GM18507 (cell line): ENCODE data around the gene TOMM40.
"Not testable (repeated sequence)": the region's sequence is repeated elsewhere in the genome, so short reads cannot be mapped to it uniquely, and the experiment has no call there.

Experiments
- DNase-seq: peaks from one replicate; pipeline ENCODE4 v3.0.0; 2011; ENCODE audit warnings: low read depth; ENCODE audit not compliant: insufficient read length; ENCODE audit errors: extremely low spot score
- FAIRE-seq: peaks from 2 replicates; lab custom pipeline; 2011; peaks lifted over from hg19 to GRCh38; lab: Jason Lieb, UNC

The TOMM40 gene

GRCh38 chr19:44893332-44894051 is 2.4 kb downstream of the TOMM40 start:
- no peak for FAIRE-seq

GRCh38 chr19:44894052-44894400 is 3.0 kb downstream of the TOMM40 start:
- no peak for FAIRE-seq

More at GRCh38 chr19:44893332-44894051, 2.4 kb downstream of the TOMM40 start:
- no peak for DNase-seq

GRCh38 chr19:44894946-44895345 is 3.9 kb downstream of the TOMM40 start:
- FAIRE-seq = no peak
- no peak for DNase-seq

More at GRCh38 chr19:44894052-44894400, 3.0 kb downstream of the TOMM40 start:
- DNase-seq = no peak

- FAIRE-seq (no peak), DNase-seq (no peak)
These were observed 6.8 kb downstream of the TOMM40 start for GRCh38 chr19:44897835-44898234.

- FAIRE-seq (no peak), DNase-seq (no peak)
These were observed 9.5 kb downstream of the TOMM40 start for GRCh38 chr19:44900328-44901244.

- DNase-seq (no peak), FAIRE-seq (no peak)
These were observed 12.2 kb downstream of the TOMM40 start for GRCh38 chr19:44903216-44903601.

GRCh38 chr19:44903602-44904425 is 12.8 kb downstream of the TOMM40 start:
- FAIRE-seq (no peak), DNase-seq (peak; percentile 50)

- FAIRE-seq (no peak), DNase-seq (no peak)
These were observed 13.5 kb downstream of the TOMM40 start for GRCh38 chr19:44904426-44904994.

- DNase-seq = no peak
- FAIRE-seq = no peak
These were observed 14.5 kb downstream of the TOMM40 start, which contains the start of gene APOE for GRCh38 chr19:44905437-44906160. Gene APOE, plus strand, starts transcription at chr19:44905796. Its CDS starts 829 bp downstream, at chr19:44906625.

- no peak for DNase-seq
- FAIRE-seq = no peak
These were observed 16.6 kb downstream of the TOMM40 start for GRCh38 chr19:44907613-44908012.

GRCh38 chr19:44908074-44908835 is 17.2 kb downstream of the TOMM40 start:
- no peak for FAIRE-seq
- DNase-seq = no peak

GRCh38 chr19:44908836-44909261 is 17.8 kb downstream of the TOMM40 start:
- FAIRE-seq (no peak), DNase-seq (no peak)

GRCh38 chr19:44909775-44910174 is 18.7 kb downstream of the TOMM40 start:
- FAIRE-seq = no peak
- DNase-seq = no peak

GRCh38 chr19:44911896-44912295 is 20.8 kb downstream of the TOMM40 start:
- DNase-seq, FAIRE-seq: not testable (repeated sequence)

- no peak for FAIRE-seq
- DNase-seq = no peak
These were observed 21.8 kb downstream of the TOMM40 start for GRCh38 chr19:44912854-44913253.

GRCh38 chr19:44913512-44914432 is 22.7 kb downstream of the TOMM40 start:
- not testable (repeated sequence) for FAIRE-seq, DNase-seq
